ENCODE measurements around the gene PACRG.

DNA sequence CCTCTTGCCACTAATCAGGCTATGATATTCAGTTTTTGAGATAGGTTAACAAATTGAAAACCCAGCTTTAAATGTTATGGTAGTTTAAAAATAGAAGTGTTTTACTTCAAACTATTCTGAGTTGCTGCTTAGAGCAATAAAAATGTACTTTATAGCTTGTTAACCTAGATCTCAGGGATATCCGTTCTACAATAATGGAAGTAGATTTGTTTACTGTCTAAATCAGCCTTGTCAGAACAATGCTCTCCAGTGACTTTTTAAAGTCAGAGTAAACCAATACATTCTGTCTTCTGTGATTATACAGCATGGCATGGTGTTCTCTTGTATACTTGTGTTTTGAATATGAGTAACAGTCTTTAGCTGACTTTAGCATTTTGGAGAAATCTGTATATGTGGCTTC, 161.5 kb downstream of the PACRG start:
- TF ChIP-seq, protein P1, sequence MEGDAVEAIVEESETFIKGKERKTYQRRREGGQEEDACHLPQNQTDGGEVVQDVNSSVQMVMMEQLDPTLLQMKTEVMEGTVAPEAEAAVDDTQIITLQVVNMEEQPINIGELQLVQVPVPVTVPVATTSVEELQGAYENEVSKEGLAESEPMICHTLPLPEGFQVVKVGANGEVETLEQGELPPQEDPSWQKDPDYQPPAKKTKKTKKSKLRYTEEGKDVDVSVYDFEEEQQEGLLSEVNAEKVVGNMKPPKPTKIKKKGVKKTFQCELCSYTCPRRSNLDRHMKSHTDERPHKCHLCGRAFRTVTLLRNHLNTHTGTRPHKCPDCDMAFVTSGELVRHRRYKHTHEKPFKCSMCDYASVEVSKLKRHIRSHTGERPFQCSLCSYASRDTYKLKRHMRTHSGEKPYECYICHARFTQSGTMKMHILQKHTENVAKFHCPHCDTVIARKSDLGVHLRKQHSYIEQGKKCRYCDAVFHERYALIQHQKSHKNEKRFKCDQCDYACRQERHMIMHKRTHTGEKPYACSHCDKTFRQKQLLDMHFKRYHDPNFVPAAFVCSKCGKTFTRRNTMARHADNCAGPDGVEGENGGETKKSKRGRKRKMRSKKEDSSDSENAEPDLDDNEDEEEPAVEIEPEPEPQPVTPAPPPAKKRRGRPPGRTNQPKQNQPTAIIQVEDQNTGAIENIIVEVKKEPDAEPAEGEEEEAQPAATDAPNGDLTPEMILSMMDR (conservative IDR thresholded peaks at IDR 0.05 in 1 of 2, IDR thresholded peaks at IDR 0.05 in 1 of 2; ENCODE audit: extremely low read depth in 1 of 2, insufficient read depth in 1 of 2, low read depth in 1 of 2, low read length in 2 of 2), result no peak
- TF ChIP-seq EZH2 (IDR thresholded peaks at IDR 0.05; ENCODE audit: borderline replicate concordance, low read length), result no peak
